ENCODE data around the gene TTC21A.

TTC21A gene

GRCh38 chr3:39176025-39176714, 68.7 kb downstream of the TTC21A start:
- Histone ChIP-seq H3K36me3 (replicated peaks; ENCODE audit: insufficient read depth, low read length) (no peaks in the 10 kb centered on the region), H3K4me2 (ENCODE audit: low read depth, low read length) (no peak overlapping the region), H3K27ac (ENCODE audit: low read length) (no peak overlapping the region), H3K4me3 (ENCODE audit: low read length) (no peak overlapping the region), H4K20me1 (ENCODE audit: insufficient read depth, low read length) (no peaks in the 10 kb centered on the region), H3K79me2 (ENCODE audit: low read length) (no peaks in the 10 kb centered on the region), H3F3A (ENCODE audit: insufficient read depth, low read length) (peaks cover 11% of the 10 kb centered on the region; the same call in 1 of the 2 replicates), H3K9ac (ENCODE audit: low read length) (no peak overlapping the region), H3K4me1 (ENCODE audit: low read length) (peaks cover 12% of the 10 kb centered on the region), H3K9me2 (replicated peaks; ENCODE audit: insufficient read depth, low read length) (no peaks in the 10 kb centered on the region), H2AFZ (ENCODE audit: low read length) (no peak overlapping the region), H3K9me3 (replicated peaks; ENCODE audit: insufficient read depth, low read length) (no peaks in the 10 kb centered on the region), H3K27me3 (replicated peaks; ENCODE audit: insufficient read depth, low read length) (no peaks in the 10 kb centered on the region)
- TF ChIP-seq CTCF (IDR thresholded peaks at IDR 0.05; ENCODE audit: low read length), result no peak
- TF ChIP-seq EZH2phosphoT487 (IDR thresholded peaks at IDR 0.05; ENCODE audit: low read length), result no peak
- no peak for TF ChIP-seq EZH2 (optimal IDR thresholded peaks at IDR 0.05; ENCODE audit: low read depth, low read length)
- DNase-seq, result no peak

GRCh38 chr3:39177708-39178332, 70.3 kb downstream of the TTC21A start:
- H4K20me1 ChIP-seq (ENCODE audit: insufficient read depth, low read length), result no peaks in the 10 kb centered on the region
- no peaks in the 10 kb centered on the region for H3K27me3 ChIP-seq (replicated peaks; ENCODE audit: insufficient read depth, low read length)
- DNase-seq, result peak; percentile 61
- H3K4me2 ChIP-seq (ENCODE audit: low read depth, low read length), result peak overlapping the region; percentile 66
- peaks cover 12% of the 10 kb centered on the region for H3K4me1 ChIP-seq (ENCODE audit: low read length)
- peaks cover 13% of the 10 kb centered on the region; the same call in 1 of the 2 replicates for H3F3A ChIP-seq (ENCODE audit: insufficient read depth, low read length)
- no peak for TF ChIP-seq EZH2 (optimal IDR thresholded peaks at IDR 0.05; ENCODE audit: low read depth, low read length)
- no peak for TF ChIP-seq EZH2phosphoT487 (IDR thresholded peaks at IDR 0.05; ENCODE audit: low read length)
- no peak for TF ChIP-seq CTCF (IDR thresholded peaks at IDR 0.05; ENCODE audit: low read length)
- peak overlapping the region; percentile 50 for H2AFZ ChIP-seq (ENCODE audit: low read length)
- H3K9ac ChIP-seq (ENCODE audit: low read length), result peak overlapping the region; percentile 31; the same call in 1 of the 2 replicates
- H3K79me2 ChIP-seq (ENCODE audit: low read length), result no peaks in the 10 kb centered on the region
- no peaks in the 10 kb centered on the region for H3K9me2 ChIP-seq (replicated peaks; ENCODE audit: insufficient read depth, low read length)
- no peaks in the 10 kb centered on the region for H3K36me3 ChIP-seq (replicated peaks; ENCODE audit: insufficient read depth, low read length)
- H3K4me3 ChIP-seq (ENCODE audit: low read length), result peak overlapping the region; percentile 50
- no peak overlapping the region for H3K27ac ChIP-seq (ENCODE audit: low read length)
- no peaks in the 10 kb centered on the region for H3K9me3 ChIP-seq (replicated peaks; ENCODE audit: insufficient read depth, low read length)

- Histone ChIP-seq H3K9ac (ENCODE audit: low read length) (no peak overlapping the region; the same call in 1 of the 2 replicates), H3K9me2 (replicated peaks; ENCODE audit: insufficient read depth, low read length) (no peaks in the 10 kb centered on the region), H2AFZ (ENCODE audit: low read length) (no peak overlapping the region), H3K4me3 (ENCODE audit: low read length) (peak overlapping the region; percentile 50), H3F3A (ENCODE audit: insufficient read depth, low read length) (peaks cover 13% of the 10 kb centered on the region; the same call in 1 of the 2 replicates), H3K27me3 (replicated peaks; ENCODE audit: insufficient read depth, low read length) (no peaks in the 10 kb centered on the region), H3K4me2 (ENCODE audit: low read depth, low read length) (peak overlapping the region; percentile 66), H3K4me1 (ENCODE audit: low read length) (peaks cover 12% of the 10 kb centered on the region), H3K79me2 (ENCODE audit: low read length) (no peaks in the 10 kb centered on the region), H3K9me3 (replicated peaks; ENCODE audit: insufficient read depth, low read length) (no peaks in the 10 kb centered on the region), H3K36me3 (replicated peaks; ENCODE audit: insufficient read depth, low read length) (no peaks in the 10 kb centered on the region), H4K20me1 (ENCODE audit: insufficient read depth, low read length) (no peaks in the 10 kb centered on the region), H3K27ac (ENCODE audit: low read length) (no peak overlapping the region)
- DNase-seq, result no peak
- no peak for TF ChIP-seq EZH2phosphoT487 (IDR thresholded peaks at IDR 0.05; ENCODE audit: low read length)
- TF ChIP-seq CTCF (IDR thresholded peaks at IDR 0.05; ENCODE audit: low read length), result no peak
- no peak for TF ChIP-seq EZH2 (optimal IDR thresholded peaks at IDR 0.05; ENCODE audit: low read depth, low read length)
Observed at GRCh38 chr3:39178553-39178952, 71.1 kb downstream of the TTC21A start.
